PC-3 (cell line): ENCODE results near the gene FN3K. TPM values are rescaled to one million over a fixed set of nuclear protein-coding genes. Genes with fewer than 3 reads are reported as not detected.

Experiments used
- ATAC-seq: fragments of 200-7000 bp; cut with Tn5 transposase; 2 replicates; pipeline ENCODE4 v1.9.1; 2020; ENCODE audit warnings: mild to moderate bottlenecking, moderate library complexity
- BruUV-seq: library from RNA; stranded (reverse); fragments of 400-500 nt; replicated peaks from 2 replicates; lab custom pipeline; 2021; lab: Mats Ljungman, UMichigan
- CTCF ChIA-PET: fragments of 300-600 bp; sonication (Branson Sonifier 250); formaldehyde crosslinking; loops from one replicate; lab custom pipeline; 2022; ENCODE audit warnings: antibody characterized with exemption; lab: Charles Lee
- POLR2A ChIA-PET: fragments of 300-600 bp; sonication (Branson Sonifier 250); formaldehyde crosslinking; loops from one replicate; lab custom pipeline; 2022; ENCODE audit warnings: antibody characterized with exemption; ENCODE audit not compliant: unreplicated experiment; lab: Charles Lee
- DNase-seq: peaks from one replicate; pipeline ENCODE4 v3.0.0-alpha.2; 2015
- H2AFZ ChIP-seq: fragments of 300-600 bp; sonication (generic); 2 replicates; pipeline ENCODE4 v1.6.0; 2016; ENCODE audit warnings: antibody characterized with exemption, low read length
- H3F3A ChIP-seq: fragments of 300-600 bp; sonication (generic); one replicate; pipeline ENCODE4 v1.6.0; 2017; ENCODE audit warnings: antibody characterized with exemption, low read length, control low read depth, mild to moderate bottlenecking; ENCODE audit not compliant: unreplicated experiment
- H3K27ac ChIP-seq: fragments of 300-600 bp; sonication (generic); 2 replicates; pipeline ENCODE4 v1.5.1; 2016; ENCODE audit warnings: mild to moderate bottlenecking, low read length
- H3K27me3 ChIP-seq: fragments of 300-600 bp; sonication (generic); 2 replicates; pipeline ENCODE4 v1.6.1; 2016; ENCODE audit warnings: low read length, mixed read lengths
- H3K36me3 ChIP-seq: fragments of 300-600 bp; sonication (generic); 2 replicates; pipeline ENCODE4 v1.6.1; 2016; ENCODE audit warnings: low read depth, mixed run types, low read length, mixed read lengths
- H3K4me1 ChIP-seq: fragments of 300-600 bp; sonication (generic); 2 replicates; pipeline ENCODE4 v1.5.1; 2016; ENCODE audit warnings: low read length; ENCODE audit not compliant: insufficient read depth
- H3K4me2 ChIP-seq: fragments of 300-600 bp; sonication (generic); 2 replicates; pipeline ENCODE4 v1.6.0; 2016; ENCODE audit warnings: low read length
- H3K4me3 ChIP-seq: fragments of 300-600 bp; sonication (generic); 2 replicates; pipeline ENCODE4 v1.5.1; 2016; ENCODE audit warnings: mild to moderate bottlenecking, low read length, mixed read lengths
- H3K79me2 ChIP-seq: fragments of 300-600 bp; sonication (generic); 2 replicates; pipeline ENCODE4 v1.6.1; 2017; ENCODE audit warnings: low read length, mixed read lengths
- H3K9ac ChIP-seq: fragments of 300-600 bp; sonication (generic); 2 replicates; pipeline ENCODE4 v1.6.0; 2016; ENCODE audit warnings: mild to moderate bottlenecking, low read length
- H3K9me2 ChIP-seq: fragments of 300-600 bp; sonication (generic); replicated peaks from 2 replicates; pipeline ENCODE4 v1.6.1; 2016; ENCODE audit warnings: mixed run types, low read length, mixed read lengths
- H3K9me3 ChIP-seq: fragments of 300-600 bp; sonication (generic); 2 replicates; pipeline ENCODE4 v1.6.1; 2016; ENCODE audit warnings: low read length, mixed read lengths
- H4K20me1 ChIP-seq: fragments of 300-600 bp; sonication (generic); 2 replicates; pipeline ENCODE4 v1.6.1; 2016; ENCODE audit warnings: low read length, mixed read lengths
- EZH2 ChIP-seq: fragments of 300-600 bp; sonication (generic); IDR thresholded peaks from one replicate; pipeline ENCODE4 v1.6.1; 2017; ENCODE audit warnings: antibody characterized with exemption, mild to moderate bottlenecking, low read length; ENCODE audit not compliant: unreplicated experiment
- EZH2phosphoT487 ChIP-seq: fragments of 300-600 bp; sonication (generic); IDR thresholded peaks from 2 replicates; pipeline ENCODE4 v1.6.1; 2018; ENCODE audit warnings: mild to moderate bottlenecking, antibody characterized with exemption, low read length, borderline replicate concordance
- intact Hi-C: fragments of 100-400 bp; cut with micrococcal nuclease; formaldehyde crosslinking; loops from 2 replicates; pipeline ENCODE4 v1.9.0; 2023
- total RNA-seq: library from RNA; depleted of rRNA; stranded (reverse); fragments of >200 nt; gene quantifications from 2 replicates; pipeline ENCODE4 v1.2.3, GENCODE V29; 2014
- TF ChIP-seq, protein P1 (sequence below): fragments of 300-600 bp; sonication (generic); conservative IDR thresholded peaks from 2 replicates; pipeline ENCODE4 v1.5.1; 2017; ENCODE audit warnings: antibody characterized with exemption, low read depth, mild to moderate bottlenecking, low read length

The FN3K gene
- total RNA-seq, 1 experiment from 2014 or later = 8.4 TPM

DNA sequence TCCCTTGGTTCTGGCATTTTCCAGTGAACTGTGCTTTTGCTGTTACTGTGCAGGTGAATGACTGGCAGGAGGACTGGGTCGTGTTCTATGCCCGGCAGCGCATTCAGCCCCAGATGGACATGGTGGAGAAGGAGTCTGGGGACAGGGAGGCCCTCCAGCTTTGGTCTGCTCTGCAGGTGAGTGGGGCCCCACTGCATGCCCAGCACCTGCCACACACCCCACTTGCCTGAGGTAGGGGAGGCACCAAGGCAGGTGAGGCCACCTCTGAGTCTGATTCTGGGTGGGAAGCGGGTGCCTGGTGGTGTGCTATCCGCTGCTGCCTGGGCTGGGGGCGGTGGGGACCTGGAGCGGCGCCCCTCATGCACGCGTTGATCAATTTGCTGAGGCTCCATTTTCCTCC, 9.0 kb upstream of the FN3K start:
- TF ChIP-seq EZH2 = no peak
- no peak for TF ChIP-seq EZH2phosphoT487
- TF ChIP-seq, protein P1, sequence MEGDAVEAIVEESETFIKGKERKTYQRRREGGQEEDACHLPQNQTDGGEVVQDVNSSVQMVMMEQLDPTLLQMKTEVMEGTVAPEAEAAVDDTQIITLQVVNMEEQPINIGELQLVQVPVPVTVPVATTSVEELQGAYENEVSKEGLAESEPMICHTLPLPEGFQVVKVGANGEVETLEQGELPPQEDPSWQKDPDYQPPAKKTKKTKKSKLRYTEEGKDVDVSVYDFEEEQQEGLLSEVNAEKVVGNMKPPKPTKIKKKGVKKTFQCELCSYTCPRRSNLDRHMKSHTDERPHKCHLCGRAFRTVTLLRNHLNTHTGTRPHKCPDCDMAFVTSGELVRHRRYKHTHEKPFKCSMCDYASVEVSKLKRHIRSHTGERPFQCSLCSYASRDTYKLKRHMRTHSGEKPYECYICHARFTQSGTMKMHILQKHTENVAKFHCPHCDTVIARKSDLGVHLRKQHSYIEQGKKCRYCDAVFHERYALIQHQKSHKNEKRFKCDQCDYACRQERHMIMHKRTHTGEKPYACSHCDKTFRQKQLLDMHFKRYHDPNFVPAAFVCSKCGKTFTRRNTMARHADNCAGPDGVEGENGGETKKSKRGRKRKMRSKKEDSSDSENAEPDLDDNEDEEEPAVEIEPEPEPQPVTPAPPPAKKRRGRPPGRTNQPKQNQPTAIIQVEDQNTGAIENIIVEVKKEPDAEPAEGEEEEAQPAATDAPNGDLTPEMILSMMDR = no peak
- DNase-seq (no peak), ATAC-seq (no peak)
- Histone ChIP-seq H3K79me2 (no peaks in the 10 kb centered on the region), H3K9ac (no peak overlapping the region), H3K4me3 (no peak overlapping the region), H3K27ac (no peak overlapping the region), H3K9me3 (no peaks in the 10 kb centered on the region), H3K36me3 (peaks cover 23% of the 10 kb centered on the region), H3K27me3 (no peaks in the 10 kb centered on the region), H4K20me1 (no peaks in the 10 kb centered on the region), H2AFZ (no peak overlapping the region), H3K4me2 (no peak overlapping the region), H3F3A (no peaks in the 10 kb centered on the region), H3K4me1 (no peaks in the 10 kb centered on the region), H3K9me2 (no peaks in the 10 kb centered on the region)
- intact Hi-C loops = no loop called here
- ChIA-PET POLR2A (no interaction called here), CTCF (no interaction called here)
- no TSS peak for BruUV-seq

DNA sequence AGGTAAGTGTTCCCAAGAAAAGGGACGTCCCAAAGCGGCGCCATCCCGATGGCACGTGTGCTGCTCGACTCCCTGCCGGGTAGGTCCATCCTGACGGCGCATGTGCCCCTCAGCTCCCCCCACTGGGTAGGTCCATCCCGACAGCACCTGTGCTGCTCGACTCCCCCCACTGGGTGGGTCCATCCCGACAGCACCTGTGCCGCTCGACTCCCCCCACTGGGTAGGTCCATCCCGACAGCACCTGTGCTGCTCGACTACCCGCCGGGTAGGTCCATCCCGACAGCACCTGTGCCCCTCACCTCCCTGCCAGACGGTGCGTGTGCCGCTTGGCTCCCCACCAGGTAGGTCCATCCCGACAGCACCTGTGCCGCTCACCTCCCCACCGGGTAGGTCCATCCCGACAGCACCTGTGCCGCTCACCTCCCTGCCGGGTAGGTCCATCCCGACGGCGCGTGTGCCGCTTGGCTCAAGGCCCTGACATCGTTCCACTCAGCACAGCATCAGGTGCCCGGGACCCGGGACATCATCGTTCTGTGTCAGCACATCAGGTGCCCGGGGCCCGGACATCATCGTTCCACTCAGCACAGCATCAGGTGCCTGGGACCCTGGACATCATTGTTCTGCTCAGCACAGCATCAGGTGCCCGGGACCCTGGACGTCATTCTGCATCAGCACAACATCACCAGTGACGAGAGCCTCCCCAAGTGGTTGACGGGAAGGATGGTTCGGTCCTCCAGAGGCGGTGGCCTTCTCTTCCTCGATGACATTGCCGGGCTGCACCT, 5.7 kb upstream of the FN3K start:
- H3K36me3 ChIP-seq = peaks cover 25% of the 10 kb centered on the region
- no peak for ATAC-seq
- no peaks in the 10 kb centered on the region for H3K9me2 ChIP-seq
- H3K4me1 ChIP-seq = 0 out of 2 replicates have a peak, but pooled peaks cover 2% of the 10 kb centered on the region
- no peaks in the 10 kb centered on the region for H4K20me1 ChIP-seq
- no peaks in the 10 kb centered on the region for H3F3A ChIP-seq
- no peak overlapping the region for H3K4me3 ChIP-seq
- no peaks in the 10 kb centered on the region for H3K27me3 ChIP-seq
- no peak overlapping the region for H3K27ac ChIP-seq
- peaks cover 5% of the 10 kb centered on the region; the same call in 1 of the 2 replicates for H3K9me3 ChIP-seq
- DNase-seq = no peak
- ChIA-PET POLR2A (no interaction called here), CTCF (no interaction called here)
- H3K79me2 ChIP-seq = no peaks in the 10 kb centered on the region
- no peak overlapping the region for H3K9ac ChIP-seq
- TF ChIP-seq, protein P1 = no peak
- TF ChIP-seq EZH2phosphoT487 (no peak), EZH2 (no peak)
- BruUV-seq = no TSS peak
- intact Hi-C loops = no loop called here
- no peak overlapping the region for H3K4me2 ChIP-seq
- H2AFZ ChIP-seq = no peak overlapping the region

DNA sequence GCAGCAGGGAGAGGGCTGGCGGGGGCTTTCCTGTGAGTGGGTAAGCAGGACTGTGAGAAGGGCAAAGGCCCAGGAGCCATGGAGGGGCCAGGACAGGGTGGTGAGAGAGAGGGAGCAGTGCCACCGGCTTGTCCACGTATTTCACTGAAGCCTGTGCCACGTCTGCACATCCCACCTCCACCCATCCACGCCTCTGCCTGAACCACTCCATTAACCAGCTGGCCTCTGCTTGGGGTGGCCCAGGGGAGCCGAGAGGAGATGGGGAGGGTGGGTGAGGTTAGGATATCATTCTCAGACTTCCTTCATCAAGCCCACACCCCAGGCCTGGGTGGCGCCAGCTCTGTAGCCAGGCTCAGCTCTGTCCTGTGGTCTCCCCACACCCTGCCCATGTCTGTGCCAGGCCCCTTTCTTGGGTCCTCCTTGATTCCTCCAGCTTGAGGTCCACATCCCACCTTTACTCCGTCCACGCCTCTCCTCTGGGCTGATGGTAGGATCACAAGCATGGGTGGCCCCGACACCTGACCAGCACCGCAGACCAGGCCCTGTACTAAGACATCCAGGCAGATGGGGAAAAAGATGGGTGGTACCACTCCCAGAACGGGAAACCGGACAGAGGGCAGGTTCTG, 3.2 kb upstream of the FN3K start:
- Histone ChIP-seq H3F3A (no peaks in the 10 kb centered on the region), H3K9me2 (no peaks in the 10 kb centered on the region), H3K9me3 (peaks cover 5% of the 10 kb centered on the region; the same call in 1 of the 2 replicates), H3K4me1 (peaks cover 6% of the 10 kb centered on the region; the same call in 1 of the 2 replicates), H4K20me1 (no peaks in the 10 kb centered on the region), H3K4me2 (no peak overlapping the region), H3K27me3 (no peaks in the 10 kb centered on the region), H2AFZ (no peak overlapping the region), H3K27ac (no peak overlapping the region), H3K79me2 (0 out of 2 replicates have a peak, but pooled peaks cover 4% of the 10 kb centered on the region), H3K9ac (no peak overlapping the region), H3K4me3 (no peak overlapping the region), H3K36me3 (peaks cover 14% of the 10 kb centered on the region)
- POLR2A ChIA-PET = no interaction called here
- ATAC-seq (no peak), DNase-seq (no peak)
- BruUV-seq = no TSS peak
- TF ChIP-seq EZH2 (no peak), EZH2phosphoT487 (no peak)
- TF ChIP-seq, protein P1 = no peak
- intact Hi-C loops = no loop called here
- CTCF ChIA-PET = no interaction called here
